Hepatic stellate cell (primary cell): Measurements from ENCODE around the gene GLRA1.
A peak's percentile ranks its signal among the peaks of the same experiment; 100 is the strongest.

Source experiments
- DNase-seq: peaks from one replicate; pipeline ENCODE4 v3.0.0; 2011; ENCODE audit warnings: low spot score

Gene GLRA1

GRCh38 chr5:151924564-151925301 is at the start of gene GLRA1:
Gene GLRA1, minus strand, starts transcription at chr5:151924851. Its CDS starts 302 bp downstream, at chr5:151924549.
- DNase-seq, result peak; percentile 14

- no peak for DNase-seq
These were observed 46.2 kb upstream of the GLRA1 start for GRCh38 chr5:151970885-151971284.

GRCh38 chr5:151967865-151968264 is 43.2 kb upstream of the GLRA1 start:
- DNase-seq, result no peak

GRCh38 chr5:151966046-151966445 is 41.4 kb upstream of the GLRA1 start:
- no peak for DNase-seq

- no peak for DNase-seq
These were observed 39.8 kb upstream of the GLRA1 start for GRCh38 chr5:151964471-151964870.

GRCh38 chr5:151961557-151961956 is 36.9 kb upstream of the GLRA1 start:
- DNase-seq, result no peak

- DNase-seq, result no peak
These were observed 33.5 kb upstream of the GLRA1 start for GRCh38 chr5:151958111-151958510.

- no peak for DNase-seq
These were observed 32.1 kb upstream of the GLRA1 start for GRCh38 chr5:151956725-151957124.

GRCh38 chr5:151954255-151954654 is 29.6 kb upstream of the GLRA1 start:
- no peak for DNase-seq

GRCh38 chr5:151953833-151954232 is 29.2 kb upstream of the GLRA1 start:
- DNase-seq, result no peak

GRCh38 chr5:151952238-151952637 is 27.6 kb upstream of the GLRA1 start:
- DNase-seq, result no peak

GRCh38 chr5:151950706-151951105 is 26.1 kb upstream of the GLRA1 start:
- no peak for DNase-seq

GRCh38 chr5:151949701-151950308 is 25.2 kb upstream of the GLRA1 start:
- DNase-seq, result no peak

- no peak for DNase-seq
These were observed 24.5 kb upstream of the GLRA1 start for GRCh38 chr5:151949113-151949512.

GRCh38 chr5:151947931-151948608 is 23.4 kb upstream of the GLRA1 start:
- DNase-seq, result no peak

GRCh38 chr5:151937851-151938250 is 13.2 kb upstream of the GLRA1 start:
- no peak for DNase-seq

- no peak for DNase-seq
These were observed 10.6 kb upstream of the GLRA1 start for GRCh38 chr5:151935135-151935695.

- DNase-seq, result no peak
These were observed 6.6 kb upstream of the GLRA1 start for GRCh38 chr5:151931260-151931659.

- no peak for DNase-seq
These were observed 1.5 kb upstream of the GLRA1 start for GRCh38 chr5:151926188-151926587.

- no peak for DNase-seq
These were observed 689 bp upstream of the GLRA1 start for GRCh38 chr5:151925340-151925739.

- no peak for DNase-seq
These were observed 680 bp downstream of the GLRA1 start for GRCh38 chr5:151923866-151924476.

- no peak for DNase-seq
These were observed 2.7 kb downstream of the GLRA1 start for GRCh38 chr5:151921916-151922315.
